Activated T-cell treated with anti-CD3 and anti-CD28 coated beads, Interleukin-2, amount 50 U/mL, for 24 hours (primary cell): ENCODE results near the gene BTLA.
"Not testable (repeated sequence)": the region's sequence is repeated elsewhere in the genome, so short reads cannot be mapped to it uniquely, and the experiment has no call there.

Source experiments
- DNase-seq: peaks from one replicate; pipeline ENCODE4 v3.0.0-alpha.2; 2020
- H3K27ac Mint-ChIP-seq: 2 replicates; pipeline ENCODE4 v1.8.0; 2020; ENCODE audit warnings: mild to moderate bottlenecking, mixed read lengths
- H3K27me3 Mint-ChIP-seq: 2 replicates; pipeline ENCODE4 v1.8.0; 2020; ENCODE audit warnings: mixed read lengths
- H3K36me3 Mint-ChIP-seq: 2 replicates; pipeline ENCODE4 v1.8.0; 2020; ENCODE audit warnings: low read depth, mixed read lengths
- H3K4me1 Mint-ChIP-seq: 2 replicates; pipeline ENCODE4 v1.8.0; 2020; ENCODE audit warnings: low read depth, mixed read lengths
- H3K4me3 Mint-ChIP-seq: 2 replicates; pipeline ENCODE4 v1.8.0; 2020; ENCODE audit warnings: mild to moderate bottlenecking, moderate library complexity, mixed read lengths
- H3K9me3 Mint-ChIP-seq: 2 replicates; pipeline ENCODE4 v1.8.0; 2020; ENCODE audit warnings: mixed read lengths

BTLA gene

DNA sequence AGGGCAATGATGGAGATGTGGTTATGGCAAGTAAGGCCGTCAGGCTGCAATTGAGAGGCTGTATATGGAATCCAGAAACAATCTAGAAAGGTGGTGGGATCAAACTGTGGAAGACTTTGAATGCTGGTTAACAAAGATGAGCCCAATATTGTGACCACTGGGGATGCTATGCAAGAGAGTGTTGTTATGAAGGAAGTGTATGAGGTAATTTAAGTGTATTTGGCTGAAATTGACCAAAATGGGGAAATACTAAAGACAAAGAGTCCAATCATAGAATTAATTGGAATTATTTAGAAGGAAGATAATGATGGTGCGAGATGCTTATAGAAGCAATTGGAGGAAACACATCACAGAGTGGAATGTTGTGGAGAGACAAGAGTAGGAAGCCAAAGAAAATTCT, 24.5 kb downstream of the BTLA start:
- H3K27ac Mint-ChIP-seq, result peak overlapping the region; percentile 45
- peaks cover 65% of the 10 kb centered on the region for H3K4me1 Mint-ChIP-seq
- H3K36me3 Mint-ChIP-seq, result peaks cover 89% of the 10 kb centered on the region
- H3K9me3 Mint-ChIP-seq, result no peaks in the 10 kb centered on the region
- DNase-seq, result no peak
- no peaks in the 10 kb centered on the region for H3K27me3 Mint-ChIP-seq
- no peak overlapping the region for H3K4me3 Mint-ChIP-seq

DNA sequence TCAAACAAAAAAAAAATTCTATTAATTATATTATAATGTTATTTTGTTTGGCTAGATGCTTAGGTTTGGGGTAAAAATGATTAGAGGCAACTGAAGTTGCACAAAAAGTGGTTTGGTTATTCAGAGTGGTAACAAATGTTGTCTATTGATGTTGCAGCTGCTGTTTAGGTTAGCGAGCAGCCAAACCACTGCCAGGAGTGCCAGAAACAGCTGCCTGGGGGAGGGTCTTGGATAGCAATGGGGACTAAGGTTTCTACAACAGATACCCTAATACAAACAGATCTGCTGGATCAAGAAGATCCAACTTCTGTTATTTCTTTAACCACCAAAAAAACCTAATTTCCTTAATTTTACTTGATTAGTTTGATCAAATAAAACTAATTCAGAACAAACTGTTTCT, 26.6 kb downstream of the BTLA start:
- Mint-ChIP-seq H3K36me3 (peaks cover 84% of the 10 kb centered on the region), H3K27me3 (no peaks in the 10 kb centered on the region), H3K9me3 (no peaks in the 10 kb centered on the region), H3K27ac (no peak overlapping the region), H3K4me3 (no peak overlapping the region), H3K4me1 (peaks cover 75% of the 10 kb centered on the region)
- DNase-seq, result no peak

DNA sequence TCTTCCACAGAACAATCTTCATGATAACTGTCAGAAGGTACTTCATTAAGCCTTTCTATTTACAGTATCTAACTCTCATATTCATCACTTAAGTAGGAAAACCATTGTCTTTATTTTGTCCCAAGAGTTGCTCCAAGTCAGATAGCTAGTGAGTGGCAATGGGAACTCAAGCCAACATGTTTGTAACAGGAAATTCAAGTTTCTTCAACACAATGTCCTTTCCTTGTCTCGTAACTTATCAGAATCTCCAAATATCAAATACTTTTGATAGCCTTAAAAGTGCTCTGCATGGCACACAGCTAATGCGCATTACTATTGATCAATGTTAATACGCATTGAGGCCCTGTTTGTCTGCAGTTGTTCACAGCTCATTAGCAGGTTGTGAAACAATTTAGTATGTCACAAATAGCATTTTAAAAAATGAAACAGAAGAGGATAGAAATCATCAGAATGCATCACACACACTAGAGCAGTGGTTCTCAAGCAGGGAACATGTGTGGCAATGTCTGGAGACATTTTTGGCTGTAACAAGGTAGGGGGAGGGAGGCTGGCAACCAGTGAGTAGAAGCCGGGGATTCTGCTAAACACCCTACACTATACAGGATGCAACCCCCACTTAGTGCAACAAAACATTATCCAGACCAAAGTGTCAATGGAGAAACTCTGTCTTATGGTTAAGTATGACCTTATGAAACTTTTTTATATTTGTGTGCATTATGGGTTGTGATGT, 27.5 kb downstream of the BTLA start:
- no peak for DNase-seq
- Mint-ChIP-seq H3K27me3 (no peaks in the 10 kb centered on the region), H3K27ac (peak overlapping the region; percentile 45), H3K36me3 (peaks cover 81% of the 10 kb centered on the region), H3K9me3 (no peaks in the 10 kb centered on the region), H3K4me3 (no peak overlapping the region), H3K4me1 (peaks cover 81% of the 10 kb centered on the region)

DNA sequence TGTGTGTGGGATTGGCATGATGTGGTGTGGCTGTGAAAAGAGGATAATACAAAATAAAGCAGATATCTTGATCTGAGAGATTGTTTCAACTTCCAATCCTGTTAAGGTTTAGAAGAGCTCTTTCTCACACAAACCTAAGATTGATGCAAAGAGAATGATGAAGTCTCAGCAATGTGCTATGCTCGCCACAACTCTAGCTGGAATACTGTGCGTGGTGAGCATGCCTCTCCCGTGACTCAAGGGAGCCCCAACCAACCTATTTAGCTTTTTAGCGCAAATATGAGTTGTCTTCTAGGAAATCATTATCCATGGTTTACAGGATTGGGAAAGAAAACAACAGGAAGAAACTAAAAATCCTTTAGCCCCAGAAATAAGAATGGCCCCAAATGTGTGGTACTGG, 28.5 kb downstream of the BTLA start:
- Mint-ChIP-seq H3K27ac (peak overlapping the region; percentile 1), H3K4me1 (peaks cover 84% of the 10 kb centered on the region), H3K27me3 (no peaks in the 10 kb centered on the region), H3K36me3 (peaks cover 80% of the 10 kb centered on the region), H3K9me3 (no peaks in the 10 kb centered on the region), H3K4me3 (no peak overlapping the region)
- DNase-seq, result no peak

DNA sequence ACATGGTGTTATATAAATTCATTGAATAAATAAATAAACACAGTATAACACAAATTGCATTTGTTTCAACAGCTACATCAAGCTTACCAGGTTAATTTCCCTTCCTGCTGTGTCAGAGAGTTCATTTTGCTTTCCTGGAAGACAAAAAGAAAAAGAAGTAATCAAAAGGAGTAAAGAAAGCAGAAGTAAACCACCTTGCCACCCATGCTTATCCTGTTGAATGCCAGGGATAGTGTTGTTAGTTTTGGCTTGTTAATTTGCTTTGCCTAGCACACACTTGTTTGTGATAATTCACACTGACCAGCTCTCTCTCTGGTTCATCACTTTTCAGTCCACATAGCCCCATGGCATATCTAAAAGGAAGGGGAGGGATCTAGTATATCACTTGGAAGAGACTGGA, 29.6 kb downstream of the BTLA start:
- H3K27me3 Mint-ChIP-seq, result no peaks in the 10 kb centered on the region
- peaks cover 82% of the 10 kb centered on the region for H3K36me3 Mint-ChIP-seq
- peaks cover 86% of the 10 kb centered on the region for H3K4me1 Mint-ChIP-seq
- no peaks in the 10 kb centered on the region for H3K9me3 Mint-ChIP-seq
- H3K27ac Mint-ChIP-seq, result peak overlapping the region; percentile 35
- no peak overlapping the region for H3K4me3 Mint-ChIP-seq
- no peak for DNase-seq

DNA sequence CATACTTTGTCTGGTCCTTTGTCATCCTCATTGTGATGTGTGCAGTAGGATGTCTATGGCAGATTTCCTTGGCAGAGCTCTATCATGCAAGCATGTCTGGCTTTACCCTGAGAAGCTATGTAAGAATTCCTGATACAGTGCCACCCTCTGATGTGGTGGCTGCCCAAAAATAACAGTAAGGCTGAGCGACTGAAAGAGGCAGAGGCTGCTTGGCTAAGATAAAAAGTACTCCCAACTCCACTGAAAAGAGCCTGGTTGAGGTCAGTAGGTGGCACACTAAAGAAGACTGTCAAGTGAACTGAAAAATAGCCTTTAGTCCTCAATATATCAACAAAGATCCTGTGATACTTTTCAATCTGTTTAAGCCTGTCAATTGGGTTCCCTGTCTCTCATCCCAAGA, 31.7 kb downstream of the BTLA start:
- no peaks in the 10 kb centered on the region for H3K9me3 Mint-ChIP-seq
- H3K4me1 Mint-ChIP-seq, result peaks cover 87% of the 10 kb centered on the region
- no peaks in the 10 kb centered on the region for H3K27me3 Mint-ChIP-seq
- peak overlapping the region; percentile 44 for H3K27ac Mint-ChIP-seq
- H3K36me3 Mint-ChIP-seq, result peaks cover 78% of the 10 kb centered on the region
- DNase-seq, result no peak
- no peak overlapping the region for H3K4me3 Mint-ChIP-seq

DNA sequence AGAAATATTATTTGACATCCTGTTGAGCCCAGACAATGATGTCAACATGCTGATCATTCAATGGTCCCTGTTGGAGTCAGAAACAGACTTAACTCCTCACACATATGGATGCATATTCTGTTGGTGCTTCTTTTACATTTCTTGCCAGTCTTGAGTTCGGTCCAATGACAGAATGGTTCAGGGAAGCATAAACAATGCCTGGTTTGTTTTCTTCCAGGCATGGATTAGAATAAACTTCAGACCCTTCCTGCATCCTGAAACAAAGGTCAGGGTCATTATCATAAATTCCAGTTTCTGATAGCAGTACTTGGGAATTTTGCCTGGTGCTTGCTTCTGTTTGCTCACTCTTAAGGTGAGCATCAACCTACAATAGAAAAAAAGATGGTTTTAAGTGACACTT, 33.3 kb downstream of the BTLA start:
- peaks cover 77% of the 10 kb centered on the region for H3K36me3 Mint-ChIP-seq
- DNase-seq, result no peak
- H3K9me3 Mint-ChIP-seq, result peaks cover 5% of the 10 kb centered on the region
- H3K27me3 Mint-ChIP-seq, result no peaks in the 10 kb centered on the region
- no peak overlapping the region for H3K4me3 Mint-ChIP-seq
- H3K4me1 Mint-ChIP-seq, result peaks cover 87% of the 10 kb centered on the region
- no peak overlapping the region for H3K27ac Mint-ChIP-seq

DNA sequence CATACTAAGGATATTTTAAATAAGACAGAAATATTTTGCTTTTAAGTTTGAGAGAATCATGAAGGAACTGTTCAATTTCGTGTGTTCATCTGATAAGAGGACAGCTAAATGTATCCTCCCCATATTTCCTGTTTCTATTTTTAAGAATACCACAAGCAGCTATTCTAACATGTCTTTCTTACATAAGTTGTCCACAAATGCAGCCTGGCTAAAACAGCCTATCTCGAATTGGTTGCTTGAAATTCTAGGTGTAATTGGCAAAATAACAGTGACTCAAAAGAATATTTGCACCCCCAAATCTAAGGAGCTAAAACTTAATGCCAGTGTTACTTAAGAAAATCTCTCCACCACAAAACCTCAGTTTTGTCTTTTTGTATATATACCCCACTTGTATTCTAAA, 35.0 kb downstream of the BTLA start:
- Mint-ChIP-seq H3K27me3 (no peaks in the 10 kb centered on the region), H3K27ac (peak overlapping the region; percentile 58), H3K4me1 (peaks cover 88% of the 10 kb centered on the region), H3K9me3 (peaks cover 5% of the 10 kb centered on the region), H3K4me3 (peak overlapping the region; percentile 8), H3K36me3 (peaks cover 65% of the 10 kb centered on the region)
- no peak for DNase-seq

DNA sequence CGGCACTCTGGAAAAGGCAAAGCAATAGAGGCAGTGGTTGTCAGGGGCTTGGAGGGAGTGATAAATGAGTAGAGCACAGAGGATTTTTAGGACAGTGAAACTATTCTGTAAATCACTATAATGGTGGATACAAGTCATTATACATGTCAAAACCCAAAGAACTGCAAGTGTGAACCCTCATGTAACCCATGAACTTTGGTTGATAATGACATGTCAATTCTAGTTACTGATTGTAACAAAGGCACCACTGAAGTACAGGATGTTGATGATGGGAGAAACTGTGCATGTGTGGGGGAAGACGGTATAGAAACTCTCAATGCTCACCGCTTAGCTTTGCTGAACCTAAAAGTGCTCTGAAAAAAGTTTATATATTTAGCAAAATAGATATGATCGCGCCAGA, 36.0 kb downstream of the BTLA start:
- peaks cover 58% of the 10 kb centered on the region for H3K36me3 Mint-ChIP-seq
- H3K4me3 Mint-ChIP-seq, result peak overlapping the region; percentile 11
- peak overlapping the region; percentile 65 for H3K27ac Mint-ChIP-seq
- no peaks in the 10 kb centered on the region for H3K27me3 Mint-ChIP-seq
- peaks cover 80% of the 10 kb centered on the region for H3K4me1 Mint-ChIP-seq
- peaks cover 5% of the 10 kb centered on the region for H3K9me3 Mint-ChIP-seq
- no peak for DNase-seq

DNA sequence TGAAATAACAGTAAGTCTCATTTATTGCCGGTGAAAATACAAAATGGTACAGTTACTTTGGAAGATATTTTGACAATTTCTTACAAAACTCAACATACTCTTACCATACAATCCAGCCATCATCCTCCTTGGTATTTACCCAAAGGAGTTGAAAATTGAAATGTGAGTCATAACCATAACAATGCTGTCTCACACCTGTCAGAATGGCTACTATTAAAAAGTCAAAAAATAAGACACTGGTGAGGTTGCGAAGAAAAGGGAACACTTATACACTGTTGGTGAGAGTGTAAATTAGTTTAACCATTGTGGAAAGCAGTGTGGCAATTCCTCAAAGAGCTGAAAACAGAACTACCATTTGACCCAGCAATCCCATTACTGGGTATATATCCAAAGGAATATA, 37.5 kb downstream of the BTLA start:
- not testable (repeated sequence) for H3K9me3 Mint-ChIP-seq, DNase-seq, H3K4me3 Mint-ChIP-seq, H3K27me3 Mint-ChIP-seq
- Mint-ChIP-seq H3K4me1 (peaks cover 75% of the 10 kb centered on the region), H3K36me3 (peaks cover 47% of the 10 kb centered on the region), H3K27ac (peak overlapping the region; percentile 82)

DNA sequence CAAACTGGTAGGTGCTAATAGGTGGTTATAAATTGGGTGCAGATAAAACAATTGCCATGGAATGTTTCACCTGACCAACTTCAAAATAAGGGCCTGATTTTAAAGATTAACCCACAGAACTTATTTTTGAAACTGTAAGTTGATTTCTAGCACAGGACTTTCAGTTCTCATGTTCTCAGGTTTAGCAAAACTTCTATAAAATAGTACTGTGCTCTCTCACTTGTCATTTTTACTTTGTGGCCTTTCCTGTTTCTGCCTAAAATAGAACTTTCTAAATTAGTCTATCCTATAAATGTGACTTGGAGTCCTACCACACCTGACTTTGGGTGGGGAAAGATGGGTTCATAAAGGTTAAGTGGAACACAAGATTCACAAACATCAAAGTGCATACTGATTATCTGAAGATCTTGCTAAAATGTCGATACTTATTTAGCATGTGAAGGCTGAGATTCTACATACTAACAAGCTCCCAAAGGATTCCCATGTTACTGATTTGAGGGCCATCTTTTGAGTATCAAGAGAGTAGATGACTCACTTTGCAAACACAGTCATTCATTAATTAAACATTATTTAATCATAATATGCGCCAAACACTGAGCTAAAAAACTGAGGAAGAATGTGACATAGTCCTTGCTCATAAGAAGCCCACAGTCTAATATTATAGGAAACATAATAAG, 38.6 kb downstream of the BTLA start:
- Mint-ChIP-seq H3K9me3 (peaks cover 5% of the 10 kb centered on the region), H3K27ac (peak overlapping the region; percentile 82), H3K4me1 (peaks cover 65% of the 10 kb centered on the region), H3K4me3 (peak overlapping the region; percentile 37), H3K27me3 (no peaks in the 10 kb centered on the region), H3K36me3 (peaks cover 37% of the 10 kb centered on the region)
- DNase-seq, result no peak

DNA sequence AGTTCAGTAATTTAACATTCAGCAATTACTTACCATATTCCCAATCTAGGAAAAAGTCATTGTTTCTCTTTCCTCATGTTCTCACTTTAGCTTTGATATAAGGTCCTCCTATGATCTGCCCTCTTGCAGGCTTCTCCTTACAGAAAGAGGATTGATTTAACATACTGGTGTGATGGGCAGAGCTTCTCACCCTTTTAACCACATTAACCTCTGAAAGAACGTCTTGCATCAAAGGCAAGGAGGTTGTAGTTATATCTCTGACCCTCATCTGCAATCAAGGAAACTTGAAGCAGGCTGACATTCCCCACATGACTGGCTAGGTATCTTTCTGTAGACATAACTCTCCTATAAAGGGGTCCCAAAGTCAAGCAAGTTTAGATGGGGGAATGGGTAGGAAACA, 39.5 kb downstream of the BTLA start:
- DNase-seq, result no peak
- H3K36me3 Mint-ChIP-seq, result peaks cover 28% of the 10 kb centered on the region
- H3K4me1 Mint-ChIP-seq, result peaks cover 56% of the 10 kb centered on the region
- H3K9me3 Mint-ChIP-seq, result peaks cover 5% of the 10 kb centered on the region
- no peaks in the 10 kb centered on the region for H3K27me3 Mint-ChIP-seq
- no peak overlapping the region for H3K4me3 Mint-ChIP-seq
- peak overlapping the region; percentile 82 for H3K27ac Mint-ChIP-seq

DNA sequence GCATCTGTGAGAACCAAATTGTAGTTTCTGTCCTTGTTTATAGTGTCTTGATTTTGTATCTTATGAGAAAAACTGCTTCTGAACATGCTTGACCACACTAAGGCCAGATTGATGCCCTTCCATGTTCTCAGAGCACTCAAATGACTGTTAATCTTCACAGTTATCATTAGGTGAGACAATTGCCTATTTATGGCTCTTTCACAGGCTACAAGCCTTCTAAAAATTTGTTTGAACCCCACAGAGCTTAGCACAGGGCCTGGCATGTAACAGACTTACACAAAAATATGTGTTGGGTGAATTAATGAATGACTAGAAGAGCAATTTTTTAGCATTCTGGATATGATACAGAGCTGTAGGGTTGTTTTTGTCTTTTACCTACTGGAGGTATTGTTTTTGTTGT, 43.1 kb downstream of the BTLA start:
- Mint-ChIP-seq H3K27ac (no peak overlapping the region), H3K27me3 (no peaks in the 10 kb centered on the region), H3K4me3 (no peak overlapping the region), H3K36me3 (peaks cover 3% of the 10 kb centered on the region), H3K9me3 (no peaks in the 10 kb centered on the region), H3K4me1 (peaks cover 23% of the 10 kb centered on the region)
- DNase-seq, result no peak

DNA sequence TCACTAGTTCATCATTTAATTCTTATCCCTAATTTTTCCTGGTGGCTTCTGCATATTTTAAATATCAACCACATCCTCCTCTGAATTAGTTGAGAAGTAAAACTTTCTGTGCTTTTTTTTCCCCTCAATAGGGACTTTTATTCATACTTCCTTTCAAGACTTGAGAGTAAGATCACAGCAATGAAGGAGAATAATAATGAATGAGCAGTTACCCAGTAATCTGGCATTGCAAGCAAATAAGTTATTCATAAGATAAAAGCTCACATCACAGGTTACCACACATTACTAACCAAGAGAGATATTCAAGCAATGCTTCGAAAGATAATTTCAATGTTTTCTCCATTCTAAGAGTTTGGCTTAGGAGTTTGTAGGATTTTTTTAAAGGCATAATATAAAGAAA, 50.3 kb downstream of the BTLA start:
- H3K4me3 Mint-ChIP-seq, result no peak overlapping the region
- no peak for DNase-seq
- H3K36me3 Mint-ChIP-seq, result no peaks in the 10 kb centered on the region
- H3K4me1 Mint-ChIP-seq, result peaks cover 14% of the 10 kb centered on the region
- no peaks in the 10 kb centered on the region for H3K27me3 Mint-ChIP-seq
- H3K27ac Mint-ChIP-seq, result no peak overlapping the region
- no peaks in the 10 kb centered on the region for H3K9me3 Mint-ChIP-seq

DNA sequence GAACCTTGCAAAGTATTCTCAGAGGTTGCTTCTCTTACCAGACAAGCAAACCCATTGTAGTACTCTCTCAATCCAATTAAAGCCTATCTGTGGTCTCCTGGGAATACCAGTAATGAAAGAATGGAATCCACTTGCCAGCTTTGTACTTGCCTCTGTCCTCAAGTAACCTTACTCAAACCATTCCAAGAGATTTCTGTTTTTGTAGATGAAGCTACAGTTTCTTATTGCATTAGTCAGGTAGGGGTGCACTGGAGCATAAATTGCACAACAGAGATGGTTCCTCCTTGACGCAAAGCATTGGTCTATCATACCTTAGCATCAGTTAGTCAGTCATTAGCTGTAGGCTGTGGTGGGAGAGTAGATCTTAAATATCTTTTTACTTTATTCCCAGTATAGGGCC, 52.9 kb downstream of the BTLA start:
- no peaks in the 10 kb centered on the region for H3K9me3 Mint-ChIP-seq
- H3K27ac Mint-ChIP-seq, result no peak overlapping the region
- DNase-seq, result no peak
- H3K4me3 Mint-ChIP-seq, result no peak overlapping the region
- H3K27me3 Mint-ChIP-seq, result no peaks in the 10 kb centered on the region
- no peaks in the 10 kb centered on the region for H3K36me3 Mint-ChIP-seq
- H3K4me1 Mint-ChIP-seq, result peaks cover 14% of the 10 kb centered on the region
